DMS 273 (cell line): ENCODE measurements around the gene AK9.
A peak's percentile ranks its signal among the peaks of the same experiment; 100 is the strongest.

Source experiments
- DNase-seq: peaks from one replicate; lab custom pipeline; 2025; ENCODE audit not compliant: unreplicated experiment; lab: John Stamatoyannopoulos, UW

AK9 gene

GRCh38 chr6:109515781-109516409 lies 175.1 kb downstream of the AK9 start:
- no peak for DNase-seq

DNA sequence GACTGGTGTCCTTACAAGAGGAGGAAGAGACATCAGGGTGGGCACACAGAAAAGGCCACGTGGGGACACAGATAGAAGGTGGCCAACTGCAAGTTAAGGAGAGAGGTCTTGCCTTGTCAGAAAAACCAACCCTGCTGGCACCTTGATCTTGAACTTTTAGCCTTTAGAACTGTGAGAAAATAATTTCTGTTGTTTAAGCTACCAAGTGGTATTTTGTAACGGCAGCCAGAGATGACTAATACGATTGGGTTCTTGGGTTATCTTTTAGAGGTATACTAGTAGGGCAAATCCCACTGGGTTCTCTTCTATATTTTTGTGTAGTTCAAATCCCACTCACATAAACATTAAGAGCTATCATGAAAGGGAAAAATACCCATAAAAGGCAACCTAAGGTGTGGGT lies 176.1 kb downstream of the AK9 start:
- DNase-seq, result no peak

- DNase-seq, result no peak
Observed at GRCh38 chr6:109513571-109514071, 177.4 kb downstream of the AK9 start.

DNA sequence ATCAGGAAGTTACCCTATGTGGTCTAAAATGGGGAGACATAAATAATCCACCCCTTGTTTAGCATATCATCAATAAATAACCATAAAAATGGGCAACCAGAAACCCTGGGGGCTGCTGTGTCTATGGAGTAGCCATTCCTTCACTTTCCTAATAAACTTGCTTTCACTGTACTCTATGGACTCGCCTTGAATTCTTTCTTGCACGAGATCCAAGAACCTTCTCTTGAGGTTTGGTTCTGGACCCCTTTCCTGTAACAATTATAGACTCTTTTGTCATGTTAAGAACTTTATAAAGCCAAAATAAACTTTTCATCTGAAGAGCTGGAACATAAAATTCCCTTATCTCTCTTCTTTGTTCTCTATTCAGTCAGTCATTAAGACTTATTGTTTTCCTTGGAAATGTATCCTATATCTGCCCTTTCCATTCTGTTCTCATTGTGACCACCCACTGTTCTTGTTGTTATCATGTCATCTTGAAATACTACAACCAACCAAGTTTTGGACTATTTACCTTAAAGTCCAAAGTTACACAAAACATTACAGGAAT lies 178.7 kb downstream of the AK9 start:
- no peak for DNase-seq

DNA sequence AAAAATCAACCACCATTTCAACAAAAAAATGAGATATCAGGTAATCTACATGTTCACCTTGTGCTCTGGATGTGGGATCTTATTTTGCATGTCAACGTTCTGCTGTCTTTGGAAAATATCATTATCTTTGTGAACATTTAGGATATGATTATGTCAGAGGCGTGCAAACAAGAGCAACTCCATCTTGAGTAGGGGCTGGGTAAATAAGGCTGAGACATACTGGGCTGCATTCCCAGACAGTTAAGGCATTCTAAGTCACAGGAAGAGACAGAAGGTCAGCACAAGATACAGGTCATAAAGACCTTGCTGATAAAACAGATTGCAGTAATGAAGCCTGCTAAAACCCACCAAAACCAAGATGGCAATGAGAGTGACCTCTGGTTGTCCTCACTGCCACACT lies 179.2 kb downstream of the AK9 start:
- DNase-seq, result no peak

- no peak for DNase-seq
Observed at GRCh38 chr6:109510358-109510757, 180.6 kb downstream of the AK9 start.

GRCh38 chr6:109508166-109508860 lies 182.7 kb downstream of the AK9 start:
- no peak for DNase-seq

GRCh38 chr6:109507490-109508072 lies 183.4 kb downstream of the AK9 start:
- no peak for DNase-seq

GRCh38 chr6:109506841-109507240 lies 184.2 kb downstream of the AK9 start:
- no peak for DNase-seq

GRCh38 chr6:109506314-109506713 lies 184.7 kb downstream of the AK9 start:
- DNase-seq, result no peak

DNA sequence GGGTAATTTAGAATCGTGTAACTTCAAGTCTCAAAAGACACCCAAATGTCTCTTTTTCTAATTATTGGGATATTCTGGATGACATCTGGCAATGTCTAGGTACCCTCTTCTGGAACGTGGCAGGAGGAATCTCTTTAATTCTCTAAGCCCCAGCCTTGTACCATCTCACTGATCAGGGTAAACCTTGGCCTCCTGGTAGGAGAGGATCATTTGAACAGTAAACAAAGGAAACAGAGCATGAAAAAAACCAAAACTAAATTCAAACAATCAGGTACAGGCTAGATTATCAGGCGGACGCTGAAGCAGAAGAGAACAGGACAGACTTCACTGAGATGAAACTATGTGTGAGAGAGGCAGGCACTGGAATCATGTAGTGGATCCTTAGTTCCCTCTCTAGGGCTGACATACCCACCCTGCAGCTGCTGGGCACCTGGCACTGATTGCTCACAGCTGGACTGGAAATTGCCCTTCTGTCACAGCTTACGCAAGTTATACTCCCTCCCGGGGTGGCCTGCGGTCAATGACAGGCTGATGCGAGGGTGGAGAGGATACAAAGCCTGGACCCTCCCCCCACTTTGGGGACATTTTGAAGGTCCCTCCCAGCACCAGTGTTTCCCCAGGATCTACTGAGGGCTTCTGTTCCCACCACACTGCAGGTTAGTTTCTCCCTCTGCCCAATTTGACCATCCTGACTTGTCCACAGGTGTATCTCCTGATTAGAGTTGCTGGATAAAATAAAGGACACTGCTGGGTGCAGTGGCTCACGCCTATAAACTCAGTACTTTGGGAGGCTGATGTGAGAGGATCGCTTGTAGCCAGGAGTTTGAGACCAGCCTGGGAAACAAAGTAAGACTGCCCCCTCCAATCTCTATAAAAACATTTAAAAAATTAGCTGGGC lies 187.4 kb downstream of the AK9 start:
- DNase-seq, result peak; percentile 50

GRCh38 chr6:109498936-109499335 lies 192.1 kb downstream of the AK9 start:
- no peak for DNase-seq

- DNase-seq, result no peak
Observed at GRCh38 chr6:109498052-109498451, 192.9 kb downstream of the AK9 start.

DNA sequence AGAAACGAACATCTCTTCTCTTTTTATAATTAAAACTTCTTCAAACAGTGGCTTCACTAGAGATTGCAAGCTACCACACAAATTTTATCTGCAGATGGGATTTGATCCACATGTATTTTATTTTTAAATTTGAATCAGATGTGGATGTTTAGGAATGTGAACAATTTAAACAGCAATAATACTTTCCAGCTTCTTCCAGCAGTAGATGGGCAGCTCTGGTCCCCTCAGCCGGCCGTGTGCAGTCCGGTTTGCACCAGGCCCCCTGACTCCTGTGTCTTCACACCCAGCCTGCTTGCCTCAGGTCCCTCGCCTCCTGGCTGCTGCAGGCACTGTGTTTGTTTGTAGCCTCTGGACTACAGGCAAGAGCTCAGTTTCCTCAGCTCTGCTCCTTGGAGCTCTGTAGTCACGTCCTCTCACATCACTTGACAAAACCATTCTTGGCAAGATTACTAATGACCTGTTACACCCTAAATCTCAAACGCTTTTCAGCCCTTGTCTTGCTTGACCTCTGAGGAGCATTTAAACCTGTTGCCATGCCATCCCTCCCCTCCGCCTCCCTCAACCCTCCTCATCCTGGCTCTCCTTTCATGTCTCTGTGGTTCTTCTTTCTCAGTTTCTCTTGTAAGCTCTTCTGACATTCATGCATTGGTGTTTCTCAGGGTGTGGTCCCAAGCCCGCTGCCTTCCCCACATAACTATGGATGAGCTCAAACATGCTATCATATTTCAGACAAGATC lies 194.8 kb downstream of the AK9 start:
- no peak for DNase-seq

DNA sequence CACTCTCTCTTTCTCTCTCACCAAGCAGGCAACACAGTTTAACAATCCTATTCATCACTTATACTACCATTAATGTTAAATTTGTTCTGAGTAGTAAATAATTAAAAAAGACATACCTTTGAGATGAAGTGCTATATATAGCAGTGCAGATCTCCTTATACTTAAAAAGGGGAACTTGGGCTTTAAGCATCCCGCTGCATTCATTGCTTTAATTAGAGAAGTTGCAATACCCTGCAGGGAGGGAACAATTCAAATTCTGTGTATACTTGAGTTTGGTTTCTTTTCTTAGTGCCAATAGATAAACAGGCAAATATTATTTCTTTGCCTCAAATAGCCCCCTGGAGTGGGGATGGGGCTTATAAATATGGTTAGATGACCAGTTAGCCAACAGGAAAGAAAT lies 197.1 kb downstream of the AK9 start:
- no peak for DNase-seq

GRCh38 chr6:109491207-109491938 lies 199.6 kb downstream of the AK9 start:
- DNase-seq, result peak; percentile 28

DNA sequence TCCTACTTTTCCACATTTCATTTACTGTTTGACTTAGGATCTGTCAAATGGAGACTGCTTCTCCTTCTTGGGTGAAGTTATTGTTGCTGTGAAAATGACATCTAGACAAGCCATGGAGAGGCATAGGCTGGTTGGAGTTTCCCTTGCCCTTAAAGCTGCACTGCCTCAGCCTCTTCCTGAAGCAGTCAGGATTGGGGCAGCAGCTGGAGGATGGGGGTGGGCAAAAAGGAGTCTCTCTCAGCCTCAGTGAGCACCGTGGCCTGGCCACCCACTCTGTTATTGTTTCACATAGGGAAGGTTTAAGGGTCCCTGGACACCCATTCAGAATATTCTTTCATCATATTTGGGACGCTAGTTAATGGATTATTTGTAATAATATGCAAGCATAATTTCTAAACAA lies 200.3 kb downstream of the AK9 start:
- peak; percentile 6 for DNase-seq

DNA sequence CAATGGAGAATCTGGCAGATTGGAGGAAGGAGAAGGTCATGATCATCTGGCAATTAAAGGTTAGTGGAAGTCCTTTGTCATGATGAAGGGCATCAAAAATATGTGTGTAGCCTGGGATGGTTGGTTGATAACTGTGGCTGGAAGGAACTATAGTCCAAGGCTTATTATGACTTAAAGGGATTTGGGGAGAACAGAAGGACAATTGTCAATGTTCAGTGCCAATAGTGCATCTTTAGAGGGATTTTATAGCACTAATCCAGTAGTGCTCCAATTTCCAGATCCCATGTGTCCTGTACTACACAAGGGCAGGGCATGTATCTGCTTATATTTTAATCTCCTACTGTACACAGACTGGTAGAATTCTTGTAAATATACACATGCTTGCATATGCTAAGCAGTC lies 203.0 kb downstream of the AK9 start:
- DNase-seq, result no peak

GRCh38 chr6:109486068-109486467 lies 204.9 kb downstream of the AK9 start:
- DNase-seq, result no peak
